Small intestine (tissue), 7 donors: ENCODE results near the gene MRPL39. TPM values are rescaled to one million over a fixed set of nuclear protein-coding genes. Genes with fewer than 3 reads are reported as not detected.

Experiments used
- DNase-seq, 2 donors: peaks; one replicate each; pipeline versions ENCODE4 v3.0.0 to v3.0.0-alpha.2; 2013
- FAIRE-seq: peaks from 2 replicates; lab custom pipeline; 2012; peaks lifted over from hg19 to GRCh38; lab: Jason Lieb, UNC
- H3K27ac ChIP-seq, 3 donors: one replicate each; pipeline ENCODE4 v1.5.1; 2013; ENCODE audit warnings: low read length in 2 of 3, mild to moderate bottlenecking in 2 of 3, control low read depth in 1 of 3, inconsistent platforms in 1 of 3, low read depth in 1 of 3, moderate library complexity in 1 of 3
- H3K27me3 ChIP-seq, 3 donors: one replicate each; pipeline ENCODE4 v1.6.1; 2013; ENCODE audit warnings: low read length in 3 of 3, inconsistent platforms in 1 of 3; ENCODE audit not compliant: control insufficient read depth in 3 of 3, insufficient read depth in 3 of 3
- H3K36me3 ChIP-seq, 3 donors: one replicate each; pipeline ENCODE4 v1.6.1; 2013; ENCODE audit warnings: low read length in 3 of 3, inconsistent platforms in 1 of 3, low read depth in 1 of 3, mild to moderate bottlenecking in 1 of 3, moderate library complexity in 1 of 3; ENCODE audit not compliant: control insufficient read depth in 3 of 3, insufficient read depth in 2 of 3
- H3K4me1 ChIP-seq, 3 donors: one replicate each; pipeline ENCODE4 v1.6.1; 2013; ENCODE audit warnings: low read length in 2 of 3, inconsistent platforms in 1 of 3, low read depth in 1 of 3, mild to moderate bottlenecking in 1 of 3, moderate library complexity in 1 of 3; ENCODE audit not compliant: control insufficient read depth in 3 of 3, insufficient read depth in 2 of 3
- H3K4me3 ChIP-seq, 3 donors: one replicate each; pipeline ENCODE4 v1.5.1; 2013; ENCODE audit warnings: low read length in 3 of 3, control low read depth in 1 of 3, inconsistent platforms in 1 of 3, low read depth in 1 of 3, mild to moderate bottlenecking in 1 of 3, moderate library complexity in 1 of 3
- H3K9me3 ChIP-seq, 2 donors: one replicate each; pipeline ENCODE4 v1.6.1; 2013; ENCODE audit warnings: low read depth in 1 of 2, low read length in 1 of 2; ENCODE audit not compliant: control insufficient read depth in 2 of 2, insufficient read depth in 1 of 2
- WGBS, 3 donors: extraction: QIAGEN DNeasy Blood & Tissue Kit; methylation state at CpG; one replicate each; pipeline ENCODE4 v1.1.7; 2013; 5-methylcytosine and 5-hydroxymethylcytosine counted together
- polyA plus RNA-seq, 4 donors: library from polyadenylated mRNA; stranded (reverse) in 3 of 4; unstranded in 1 of 4; fragments of 200-250 nt in 3 of 4; fragments of 120-200 nt in 1 of 4; gene quantifications; one replicate each; pipeline versions ENCODE4 v1.2.1 to v1.2.3, GENCODE V29; 2013
- donor health status: healthy with polysubstance abuse.
- donor health status: control.
- donor health status: control.
- donor health status: Bipolar disorder and iron deficiency.
- donor health status: healthy.

Gene MRPL39
- polyA plus RNA-seq, 4 donors: 31.1 to 42.9 (median 31.2) TPM

GRCh38 chr21:25589887-25590286, 17.4 kb downstream of the MRPL39 start:
- no peak for FAIRE-seq
- H3K36me3 ChIP-seq: peaks cover 6 to 11% (median 8%) of the 10 kb centered on the region in 3 donors
- 97 to 100% (median 98%) methylated on average over 1 of the region's 1 CpG for WGBS, 3 donors
- no peaks in the 10 kb centered on the region for H3K9me3 ChIP-seq
- H3K4me1 ChIP-seq: no peaks in the 10 kb centered on the region
- no peak overlapping the region for H3K4me3 ChIP-seq
- DNase-seq: no peak
- H3K27me3 ChIP-seq: no peaks in the 10 kb centered on the region
- H3K27ac ChIP-seq: no peak overlapping the region

GRCh38 chr21:25586791-25587190, 20.5 kb downstream of the MRPL39 start:
- H3K36me3 ChIP-seq: peaks cover 0 to 9% (median 4%) of the 10 kb centered on the region in 3 donors
- H3K27ac ChIP-seq: no peak overlapping the region
- no peaks in the 10 kb centered on the region for H3K9me3 ChIP-seq
- WGBS, 3 donors: 82 to 91% (median 85%) methylated on average over 2 of the region's 2 CpGs
- no peaks in the 10 kb centered on the region for H3K27me3 ChIP-seq
- DNase-seq (no peak), FAIRE-seq (no peak)
- no peak overlapping the region for H3K4me3 ChIP-seq
- H3K4me1 ChIP-seq: no peaks in the 10 kb centered on the region

GRCh38 chr21:25586326-25586725, 21.0 kb downstream of the MRPL39 start:
- Histone ChIP-seq H3K9me3 (no peaks in the 10 kb centered on the region), H3K4me3 (no peak overlapping the region), H3K36me3 (peaks cover 0 to 9% (median 7%) of the 10 kb centered on the region in 3 donors), H3K27ac (no peak overlapping the region), H3K27me3 (no peaks in the 10 kb centered on the region), H3K4me1 (no peaks in the 10 kb centered on the region)
- FAIRE-seq: no peak
- 96 to 99% (median 98%) methylated on average over 3 of the region's 3 CpGs for WGBS, 3 donors
- DNase-seq: no peak

- FAIRE-seq (no peak), DNase-seq (no peak)
- WGBS, 3 donors: 85 to 91% (median 90%) methylated on average over 7 of the region's 7 CpGs
- Histone ChIP-seq H3K36me3 (peaks cover 0 to 9% (median 7%) of the 10 kb centered on the region in 3 donors), H3K4me1 (no peaks in the 10 kb centered on the region), H3K27ac (no peak overlapping the region), H3K9me3 (no peaks in the 10 kb centered on the region), H3K4me3 (no peak overlapping the region), H3K27me3 (no peaks in the 10 kb centered on the region)
Measured at GRCh38 chr21:25584833-25585676, 22.2 kb downstream of the MRPL39 start.

GRCh38 chr21:25583370-25584130, 23.7 kb downstream of the MRPL39 start:
- FAIRE-seq (no peak), DNase-seq (no peak)
- H3K9me3 ChIP-seq: no peaks in the 10 kb centered on the region
- H3K36me3 ChIP-seq: peaks cover 0 to 7% (median 3%) of the 10 kb centered on the region in 3 donors
- no peak overlapping the region for H3K4me3 ChIP-seq
- H3K4me1 ChIP-seq: no peaks in the 10 kb centered on the region
- H3K27me3 ChIP-seq: no peaks in the 10 kb centered on the region
- WGBS, 3 donors: 67 to 82% (median 75%) methylated on average over 5 of the region's 5 CpGs
- no peak overlapping the region for H3K27ac ChIP-seq

GRCh38 chr21:25582888-25583287, 24.4 kb downstream of the MRPL39 start:
- Histone ChIP-seq H3K27me3 (no peaks in the 10 kb centered on the region), H3K4me1 (no peaks in the 10 kb centered on the region), H3K36me3 (peaks cover 0 to 4% (median 3%) of the 10 kb centered on the region in 3 donors), H3K9me3 (no peaks in the 10 kb centered on the region), H3K4me3 (no peak overlapping the region), H3K27ac (no peak overlapping the region)
- 83 to 95% (median 90%) methylated on average over 5 of the region's 5 CpGs for WGBS, 3 donors
- DNase-seq (no peak), FAIRE-seq (no peak)

- WGBS, 3 donors: 95 to 99% (median 97%) methylated on average over 3 of the region's 3 CpGs
- no peaks in the 10 kb centered on the region for H3K9me3 ChIP-seq
- no peak overlapping the region for H3K27ac ChIP-seq
- DNase-seq (no peak), FAIRE-seq (no peak)
- no peak overlapping the region for H3K4me3 ChIP-seq
- H3K36me3 ChIP-seq: peaks cover 0 to 3% (median 0%) of the 10 kb centered on the region in 3 donors
- H3K27me3 ChIP-seq: no peaks in the 10 kb centered on the region
- no peaks in the 10 kb centered on the region for H3K4me1 ChIP-seq
Measured at GRCh38 chr21:25582164-25582790, 25.0 kb downstream of the MRPL39 start.

- H3K36me3 ChIP-seq: peaks cover 0 to 3% (median 0%) of the 10 kb centered on the region in 3 donors
- H3K27me3 ChIP-seq: no peaks in the 10 kb centered on the region
- H3K4me1 ChIP-seq: no peaks in the 10 kb centered on the region
- H3K27ac ChIP-seq: no peak overlapping the region
- DNase-seq (no peak), FAIRE-seq (no peak)
- no peak overlapping the region for H3K4me3 ChIP-seq
- WGBS, 3 donors: 95 to 96% (median 96%) methylated on average over 3 of the region's 3 CpGs
- no peaks in the 10 kb centered on the region for H3K9me3 ChIP-seq
Measured at GRCh38 chr21:25581582-25581981, 25.7 kb downstream of the MRPL39 start.
